Activated T-helper 2 cell treated with anti-CD3 and anti-CD28 coated beads, Interferon-gamma antibody, Interleukin-2, Interleukin-4, amounts not matched to agents 10 μg/mL and 5 μg/mL and 100 μg/mL, durations not matched to agents 14 hours and 24 hours and 36 hours (primary cell): ENCODE data around the gene GCK. TPM values are rescaled to one million over a fixed set of nuclear protein-coding genes. Genes with fewer than 3 reads are reported as not detected.

Experiments
- DNase-seq: peaks from one replicate; pipeline ENCODE4 v3.0.0; 2021; ENCODE audit warnings: low spot score
- H3K27ac Mint-ChIP-seq: one replicate; pipeline ENCODE4 v1.8.0; 2021; ENCODE audit warnings: mixed read lengths
- H3K27me3 Mint-ChIP-seq: one replicate; pipeline ENCODE4 v1.8.0; 2021; ENCODE audit warnings: low read depth, mixed read lengths
- H3K36me3 Mint-ChIP-seq: one replicate; pipeline ENCODE4 v1.8.0; 2021; ENCODE audit warnings: low read depth, mixed read lengths
- H3K4me1 Mint-ChIP-seq: one replicate; pipeline ENCODE4 v1.8.0; 2021; ENCODE audit warnings: low read depth, mixed read lengths
- H3K4me3 Mint-ChIP-seq: one replicate; pipeline ENCODE4 v1.8.0; 2021; ENCODE audit warnings: low read depth, mild to moderate bottlenecking, moderate library complexity, mixed read lengths
- H3K9me3 Mint-ChIP-seq: one replicate; pipeline ENCODE4 v1.8.0; 2021; ENCODE audit warnings: mixed read lengths
- intact Hi-C: fragments of 100-400 bp; cut with micrococcal nuclease; formaldehyde crosslinking; loops from one replicate; pipeline ENCODE4 v1.15.1; 2023
- total RNA-seq: library from RNA; stranded (reverse); gene quantifications from 2 replicates; pipeline ENCODE4 v1.2.3, GENCODE V29; 2022

GCK gene
- total RNA-seq, 1 donor from 2014 or later = 1.8 TPM

DNA sequence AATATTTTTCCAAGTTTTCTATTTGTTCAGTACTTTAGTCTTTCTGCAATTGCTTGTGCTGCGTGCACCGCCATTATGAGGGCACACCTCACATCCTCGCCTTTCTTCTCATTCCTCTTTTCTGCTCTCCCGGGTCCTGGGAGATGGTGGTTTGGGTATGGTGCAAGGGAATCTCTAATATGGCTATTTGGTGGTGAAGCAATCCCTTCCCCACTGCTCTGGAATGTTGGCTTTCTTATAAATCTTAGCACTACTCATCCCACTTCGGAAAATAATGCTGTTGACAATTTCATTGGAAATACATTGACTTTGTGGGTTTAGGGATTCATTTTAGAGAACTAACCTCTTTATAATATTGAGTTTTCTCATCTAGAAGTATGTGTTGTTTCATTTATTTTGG, 1.9 kb upstream of the GCK start:
- Mint-ChIP-seq H3K27ac (no peak overlapping the region), H3K4me1 (peaks cover 9% of the 10 kb centered on the region), H3K36me3 (no peaks in the 10 kb centered on the region), H3K9me3 (no peaks in the 10 kb centered on the region), H3K4me3 (no peak overlapping the region), H3K27me3 (peaks cover 7% of the 10 kb centered on the region)
- intact Hi-C loops = no loop called here
- no peak for DNase-seq

DNA sequence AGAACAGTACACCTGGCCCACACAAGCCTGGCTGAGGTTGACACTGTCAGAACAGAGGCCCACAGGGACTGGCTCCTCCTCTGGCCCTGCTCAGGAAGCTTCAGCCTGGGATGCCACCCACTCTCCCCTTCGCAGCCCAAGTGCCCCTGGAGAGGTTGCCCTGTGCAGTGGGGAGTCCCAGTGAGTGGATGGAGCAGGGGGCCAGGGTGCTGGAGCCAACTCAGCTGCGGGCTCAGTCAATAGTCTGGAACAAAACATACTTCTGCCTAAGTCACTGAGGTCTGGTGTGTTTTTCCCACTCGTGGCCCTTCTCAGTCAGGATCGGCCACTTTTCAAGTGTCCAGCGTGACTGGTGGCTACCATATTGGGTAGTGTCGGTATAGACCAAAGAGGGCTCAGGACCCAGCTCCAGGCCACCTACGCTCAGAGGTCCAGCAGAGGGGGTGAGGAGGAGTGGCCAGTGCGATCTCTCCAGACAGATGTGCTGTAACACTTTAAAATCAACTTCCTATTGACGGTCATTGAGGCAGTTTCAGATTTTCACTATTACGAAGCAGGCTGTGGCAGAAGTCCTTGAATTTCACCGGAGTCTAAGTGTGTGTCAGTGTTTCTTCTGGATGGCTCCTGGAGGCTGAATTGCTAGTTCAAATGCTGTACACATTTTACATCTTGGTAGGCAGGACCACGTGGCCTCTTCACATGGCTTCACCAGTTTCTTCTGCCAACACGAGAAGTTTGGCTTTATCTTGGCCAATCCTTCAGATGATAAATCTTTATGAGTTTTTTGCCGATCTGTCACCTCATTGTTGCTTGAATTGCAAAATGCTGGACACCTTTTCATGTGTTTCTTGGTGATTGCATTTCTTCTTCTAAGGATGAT, 994 bp upstream of the GCK start:
- Mint-ChIP-seq H3K27me3 (peaks cover 7% of the 10 kb centered on the region), H3K9me3 (no peaks in the 10 kb centered on the region), H3K27ac (no peak overlapping the region), H3K4me3 (no peak overlapping the region), H3K36me3 (no peaks in the 10 kb centered on the region), H3K4me1 (peaks cover 6% of the 10 kb centered on the region)
- intact Hi-C loops = no loop called here
- no peak for DNase-seq

DNA sequence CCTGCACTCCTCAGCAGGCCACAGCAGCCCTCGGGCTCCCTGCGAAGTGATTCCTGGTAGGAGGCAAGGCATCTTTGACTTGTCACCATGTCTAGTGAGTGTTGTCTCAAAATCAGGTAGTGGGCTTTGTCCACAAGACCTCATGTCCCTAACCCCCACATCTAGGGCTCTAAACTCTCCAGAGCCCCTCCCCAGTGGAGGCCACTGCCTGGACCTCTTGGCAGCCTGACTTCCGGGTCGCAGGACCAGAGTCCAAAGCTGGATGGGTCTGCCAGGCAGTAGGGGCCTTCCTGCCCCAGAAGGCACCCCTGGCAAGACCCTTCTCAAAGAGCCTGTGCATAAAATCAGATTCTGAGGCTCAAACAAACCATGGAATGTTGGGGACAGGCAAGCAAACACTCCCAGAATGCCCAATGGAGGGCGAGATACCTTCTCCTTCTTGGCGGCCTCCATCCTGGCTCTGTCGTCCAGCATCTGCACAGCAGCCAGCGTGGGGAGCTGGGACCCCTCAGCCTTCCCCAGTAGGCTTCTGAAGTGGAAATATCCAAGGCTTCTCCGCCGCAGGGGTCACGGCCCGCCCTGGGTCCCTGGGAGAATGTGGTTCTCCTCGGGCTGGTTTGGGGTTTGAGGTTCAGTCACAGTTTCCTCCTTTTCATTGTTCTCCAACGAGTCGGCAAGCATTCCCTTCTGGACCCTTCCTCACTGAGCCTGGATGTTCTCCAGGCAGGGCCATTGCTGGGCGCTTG, 586 bp downstream of the GCK start:
- Mint-ChIP-seq H3K4me3 (no peak overlapping the region), H3K4me1 (peaks cover under 1% of the 10 kb centered on the region)

DNA sequence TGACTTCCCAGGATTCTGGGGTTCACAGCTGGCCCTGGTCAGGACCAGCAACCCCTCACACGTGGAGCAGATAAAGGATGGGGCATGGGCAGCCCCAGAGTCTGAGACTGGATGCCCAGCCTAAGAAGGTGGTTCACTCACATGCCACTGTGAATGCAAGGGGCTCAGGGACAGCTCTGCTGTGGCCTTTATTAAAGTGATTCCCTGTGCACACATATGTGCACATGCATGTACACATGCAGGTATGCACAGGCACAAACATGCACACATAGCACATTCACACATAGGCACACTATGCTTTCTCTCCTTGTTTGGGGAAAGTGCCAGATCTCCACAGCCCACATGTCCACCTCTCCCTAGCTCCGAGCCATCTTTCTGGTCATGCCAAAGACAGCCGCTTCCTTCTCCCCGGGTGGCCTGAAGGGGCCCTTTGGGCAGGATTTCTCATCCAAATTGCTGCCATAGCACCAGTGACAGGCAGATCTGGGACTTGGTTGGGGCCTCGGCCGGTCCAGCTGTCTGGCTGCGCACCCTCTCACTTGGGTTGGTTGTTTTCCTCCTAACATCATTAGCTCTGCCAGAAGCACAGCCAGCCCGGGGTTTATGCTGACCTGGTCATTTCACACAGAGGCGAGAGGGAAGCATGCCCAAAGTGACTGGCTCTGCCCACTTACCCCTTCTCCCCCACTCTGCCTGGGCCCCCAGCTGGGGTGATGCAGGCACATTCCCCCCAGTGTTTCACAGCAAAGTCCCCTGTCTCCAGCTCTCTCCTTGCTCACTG, 1.4 kb downstream of the GCK start:
- Mint-ChIP-seq H3K36me3 (no peaks in the 10 kb centered on the region), H3K27ac (no peak overlapping the region), H3K4me3 (no peak overlapping the region)

More for the DNA sequence above, 586 bp downstream of the GCK start:
- Mint-ChIP-seq H3K36me3 (no peaks in the 10 kb centered on the region), H3K27ac (no peak overlapping the region), H3K27me3 (peaks cover 7% of the 10 kb centered on the region), H3K9me3 (no peaks in the 10 kb centered on the region)
- intact Hi-C loops = no loop called here
- DNase-seq = no peak

DNA sequence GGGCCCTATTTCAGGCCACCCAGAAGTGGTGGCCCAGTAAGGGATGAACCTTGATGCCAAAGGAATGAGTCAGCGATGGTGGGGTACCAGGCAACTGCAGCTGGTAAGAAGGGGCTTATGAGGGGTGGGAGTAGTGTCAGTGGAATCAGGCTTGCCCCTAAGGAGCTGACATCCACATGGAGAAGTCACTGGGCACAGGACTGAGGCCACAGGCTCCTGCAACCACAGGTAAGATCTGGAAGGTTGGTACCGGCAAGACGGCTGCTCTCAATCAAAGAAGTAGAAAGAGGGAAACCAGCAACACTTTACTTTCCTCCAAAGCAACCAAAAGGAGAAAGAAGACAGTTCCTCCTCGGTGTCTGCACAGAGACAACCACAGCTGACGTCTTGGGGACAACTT, 2.5 kb downstream of the GCK start:
- no peaks in the 10 kb centered on the region for H3K9me3 Mint-ChIP-seq
- DNase-seq = no peak
- peaks cover 5% of the 10 kb centered on the region for H3K27me3 Mint-ChIP-seq
- no peak overlapping the region for H3K27ac Mint-ChIP-seq
- no peaks in the 10 kb centered on the region for H3K4me1 Mint-ChIP-seq
- no peak overlapping the region for H3K4me3 Mint-ChIP-seq
- no peaks in the 10 kb centered on the region for H3K36me3 Mint-ChIP-seq
- intact Hi-C loops = no loop called here

More for the DNA sequence above, 1.4 kb downstream of the GCK start:
- Mint-ChIP-seq H3K9me3 (no peaks in the 10 kb centered on the region), H3K27me3 (peaks cover 7% of the 10 kb centered on the region), H3K4me1 (no peaks in the 10 kb centered on the region)
- no peak for DNase-seq
- intact Hi-C loops = no loop called here

DNA sequence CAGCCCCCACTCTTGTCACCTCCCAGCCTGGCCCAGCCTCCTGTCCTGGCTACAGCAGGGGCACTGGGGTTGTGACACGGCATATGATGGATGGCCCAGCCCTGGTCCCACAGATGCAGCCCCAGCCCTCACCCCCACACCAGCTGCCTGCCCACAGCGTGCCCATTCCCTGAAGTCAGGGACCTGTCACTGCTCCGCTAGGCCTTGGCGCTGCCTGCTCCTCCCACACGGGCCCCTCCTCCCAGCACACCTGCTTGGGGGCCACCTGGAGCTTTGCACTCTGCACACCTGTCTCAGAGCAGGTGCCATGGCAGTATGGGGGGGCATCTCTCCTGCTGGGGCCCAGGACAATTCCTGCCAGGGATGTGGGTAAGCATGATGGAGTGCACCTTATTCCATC, 3.5 kb downstream of the GCK start:
- DNase-seq = no peak
- no peaks in the 10 kb centered on the region for H3K36me3 Mint-ChIP-seq
- H3K9me3 Mint-ChIP-seq = no peaks in the 10 kb centered on the region
- H3K4me1 Mint-ChIP-seq = no peaks in the 10 kb centered on the region
- intact Hi-C loops = no loop called here
- H3K27me3 Mint-ChIP-seq = no peaks in the 10 kb centered on the region
- no peak overlapping the region for H3K4me3 Mint-ChIP-seq
- no peak overlapping the region for H3K27ac Mint-ChIP-seq

DNA sequence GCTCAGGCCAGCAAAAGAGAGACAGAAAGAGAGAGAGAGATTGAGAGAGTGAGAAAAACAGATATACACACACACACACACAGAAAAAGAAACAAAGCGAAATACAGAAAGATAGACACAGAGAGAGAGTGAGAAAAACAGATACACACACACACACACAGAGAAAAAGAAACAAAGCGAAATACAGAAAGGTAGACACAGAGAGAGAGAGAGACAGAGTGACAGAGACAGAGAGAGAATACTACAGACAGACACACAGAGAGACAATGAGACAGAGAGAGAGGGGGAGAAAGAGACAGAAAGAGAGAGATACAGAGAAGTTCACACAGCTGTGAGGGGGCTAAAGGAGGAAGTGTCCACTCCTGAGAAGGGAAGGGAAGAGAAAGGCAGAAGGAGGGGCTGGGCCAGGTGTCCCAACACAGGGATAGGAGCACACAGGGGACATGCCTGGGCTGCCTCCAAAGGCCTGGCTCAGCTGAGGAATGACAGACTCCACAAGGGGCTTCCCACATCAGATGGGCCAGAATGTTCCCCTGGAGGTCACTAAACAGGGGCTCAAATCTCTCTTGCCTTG, 4.3 kb downstream of the GCK start:
- Mint-ChIP-seq H3K36me3 (no peaks in the 10 kb centered on the region), H3K27ac (no peak overlapping the region), H3K27me3 (no peaks in the 10 kb centered on the region), H3K4me3 (no peak overlapping the region), H3K4me1 (no peaks in the 10 kb centered on the region), H3K9me3 (no peaks in the 10 kb centered on the region)
- DNase-seq = no peak
- intact Hi-C loops = no loop called here

DNA sequence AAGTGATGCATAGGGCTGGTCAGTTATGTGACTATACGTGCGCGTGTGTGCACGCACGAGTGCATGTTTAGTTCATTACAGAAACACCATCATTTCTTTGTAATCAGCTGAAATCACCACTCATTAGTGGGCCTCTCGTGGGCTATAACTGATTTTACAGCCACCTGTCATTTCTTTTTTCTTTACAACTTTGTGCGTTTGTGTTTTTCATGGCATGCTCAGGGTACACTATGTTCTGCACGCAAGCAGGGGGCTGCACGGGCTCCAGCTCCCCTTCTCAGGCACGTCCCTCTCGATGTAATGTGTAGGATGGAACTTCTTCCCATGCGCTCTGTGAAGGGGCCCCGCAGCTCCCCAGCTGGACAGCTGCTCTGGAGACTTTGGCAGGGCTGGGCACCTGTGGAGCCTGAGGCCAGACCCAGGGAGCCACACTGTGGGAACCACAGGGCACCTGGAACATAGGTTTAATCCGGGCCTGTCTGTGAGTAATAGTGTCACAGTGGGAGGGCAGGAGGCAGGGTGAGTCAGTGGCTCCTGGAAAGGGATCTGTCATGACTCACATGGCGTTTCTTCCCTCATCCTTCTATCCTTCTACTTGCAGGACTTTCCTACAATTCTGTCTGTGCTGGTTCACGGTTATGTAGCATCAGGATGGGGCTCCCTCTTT, 4.9 kb downstream of the GCK start:
- no peak overlapping the region for H3K4me3 Mint-ChIP-seq
- intact Hi-C loops = no loop called here
- no peak overlapping the region for H3K27ac Mint-ChIP-seq
- peaks cover 1% of the 10 kb centered on the region for H3K27me3 Mint-ChIP-seq
- H3K4me1 Mint-ChIP-seq = no peaks in the 10 kb centered on the region
- no peaks in the 10 kb centered on the region for H3K36me3 Mint-ChIP-seq
- no peaks in the 10 kb centered on the region for H3K9me3 Mint-ChIP-seq
- DNase-seq = no peak

DNA sequence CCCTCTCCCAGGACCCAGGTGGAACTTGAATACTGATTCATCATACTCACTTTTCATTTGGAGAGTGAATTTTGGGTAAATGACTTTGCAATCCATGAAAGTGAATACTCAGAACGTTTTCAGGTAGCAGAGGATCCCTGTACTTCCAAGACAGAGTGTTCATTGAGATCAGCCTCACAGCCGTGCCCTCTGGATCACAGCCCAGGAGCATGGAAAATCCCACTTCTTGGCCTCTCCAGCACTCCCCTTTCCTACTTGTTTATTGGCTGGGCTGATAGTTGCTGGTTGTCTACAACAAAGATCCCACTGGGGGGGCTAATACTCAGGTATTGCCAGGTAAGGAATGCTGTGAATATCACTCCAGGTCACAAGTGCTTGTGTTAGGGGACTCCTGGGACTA, 5.9 kb downstream of the GCK start:
- Mint-ChIP-seq H3K36me3 (no peaks in the 10 kb centered on the region), H3K4me1 (no peaks in the 10 kb centered on the region), H3K27ac (no peak overlapping the region), H3K9me3 (no peaks in the 10 kb centered on the region), H3K27me3 (peaks cover 3% of the 10 kb centered on the region), H3K4me3 (no peak overlapping the region)
- intact Hi-C loops = no loop called here
- no peak for DNase-seq

DNA sequence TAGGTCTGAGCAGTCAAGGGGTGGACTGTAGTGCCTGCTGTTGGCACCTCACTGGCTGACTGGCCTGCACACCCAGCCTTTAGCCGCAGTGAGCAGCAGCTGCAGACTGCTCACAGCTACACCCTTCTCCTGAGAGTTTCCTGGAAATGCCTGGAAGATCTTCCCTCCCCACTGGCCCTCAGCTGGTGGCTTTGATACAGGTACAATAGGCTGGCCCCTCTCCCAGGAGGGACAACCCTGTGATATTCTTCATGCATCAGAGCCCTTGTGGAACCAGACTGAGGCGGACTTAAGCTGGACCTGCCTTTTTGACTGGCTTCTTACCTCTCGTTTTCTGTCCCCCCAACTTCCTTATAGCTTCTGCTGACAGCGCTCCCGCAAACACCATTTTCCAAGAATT, 6.4 kb downstream of the GCK start:
- Mint-ChIP-seq H3K27ac (no peak overlapping the region), H3K4me3 (no peak overlapping the region)

DNA sequence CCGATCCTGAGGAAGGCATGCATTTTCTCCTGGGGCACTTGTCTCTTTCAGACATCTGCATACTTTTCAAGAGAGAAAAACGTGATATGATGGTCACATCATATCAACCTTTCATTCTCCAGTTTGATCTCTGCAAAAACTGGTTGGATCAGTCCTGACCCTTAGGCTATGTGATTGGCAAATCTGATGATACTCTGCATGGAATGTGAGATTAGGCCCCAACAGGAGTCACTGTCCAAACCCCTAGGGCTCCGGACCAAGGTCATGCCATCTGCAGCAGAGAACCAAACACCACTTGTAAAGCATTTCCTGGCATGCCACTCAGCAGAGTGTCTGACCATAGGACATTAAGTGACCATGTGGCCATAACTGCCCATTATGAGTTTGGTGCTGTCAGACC, 8.6 kb downstream of the GCK start:
- H3K27ac Mint-ChIP-seq = no peak overlapping the region
- no peaks in the 10 kb centered on the region for H3K4me1 Mint-ChIP-seq
- H3K27me3 Mint-ChIP-seq = peaks cover 3% of the 10 kb centered on the region
- H3K9me3 Mint-ChIP-seq = no peaks in the 10 kb centered on the region
- no peaks in the 10 kb centered on the region for H3K36me3 Mint-ChIP-seq
- intact Hi-C loops = no loop called here
- H3K4me3 Mint-ChIP-seq = no peak overlapping the region
- DNase-seq = no peak

More for the DNA sequence above, 6.4 kb downstream of the GCK start:
- Mint-ChIP-seq H3K27me3 (peaks cover 3% of the 10 kb centered on the region), H3K36me3 (no peaks in the 10 kb centered on the region), H3K4me1 (no peaks in the 10 kb centered on the region), H3K9me3 (no peaks in the 10 kb centered on the region)
- intact Hi-C loops = no loop called here
- DNase-seq = no peak

DNA sequence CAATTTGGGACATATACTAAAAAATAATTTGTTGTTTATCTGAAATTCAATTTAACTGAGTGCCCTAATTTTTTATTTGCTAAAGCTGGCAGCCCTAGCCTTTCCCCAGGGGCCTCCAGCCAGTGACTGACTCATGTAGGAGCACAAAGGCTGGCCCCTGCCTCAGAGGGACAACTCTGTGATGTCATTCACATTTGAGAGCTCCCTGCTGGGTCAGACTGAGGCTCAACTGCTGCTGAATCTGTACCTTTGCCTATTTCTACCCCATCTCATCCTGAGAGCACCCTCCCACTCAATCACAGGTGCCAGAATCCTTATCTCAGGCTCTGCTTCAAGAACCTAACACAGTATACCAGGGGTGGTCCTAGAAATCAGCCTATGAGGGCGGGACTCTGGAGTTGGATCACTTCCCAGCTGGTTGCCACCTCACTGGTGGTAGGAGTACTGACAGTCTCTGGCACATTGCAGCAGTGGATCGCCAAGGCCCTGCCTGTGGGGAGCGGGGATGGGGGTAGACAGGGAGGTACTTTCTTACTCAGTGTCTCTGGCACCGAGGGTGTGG, 11.6 kb downstream of the GCK start:
- intact Hi-C loops = no loop called here
- H3K4me1 Mint-ChIP-seq = no peaks in the 10 kb centered on the region
- peaks cover 17% of the 10 kb centered on the region for H3K27me3 Mint-ChIP-seq
- H3K27ac Mint-ChIP-seq = no peak overlapping the region
- no peak overlapping the region for H3K4me3 Mint-ChIP-seq
- H3K9me3 Mint-ChIP-seq = no peaks in the 10 kb centered on the region
- DNase-seq = no peak
- no peaks in the 10 kb centered on the region for H3K36me3 Mint-ChIP-seq
